H1 (cell line): ENCODE results near the gene SCNN1B.

Experiments used
- ASH2L ChIP-seq: fragments of 200-600, 300-600 bp; sonication (generic); IDR thresholded peaks from one replicate; pipeline ENCODE4 v1.7.1; 2017; ENCODE audit warnings: low read length
- BACH1 ChIP-seq: IDR thresholded peaks from 2 replicates; pipeline ENCODE4 v1.6.1; 2012; ENCODE audit warnings: low read length, improper control_type of control experiment
- CHD2 ChIP-seq: IDR thresholded peaks from 2 replicates; pipeline ENCODE4 v1.6.1; 2012; ENCODE audit warnings: low read length, improper control_type of control experiment
- CTBP2 ChIP-seq: IDR thresholded peaks from 2 replicates; pipeline ENCODE4 v1.7.0; 2011; ENCODE audit warnings: borderline replicate concordance, mild to moderate bottlenecking, moderate library complexity, mixed read lengths, low read length; ENCODE audit not compliant: insufficient read depth, insufficient read length
- CTCF ChIP-seq, 3 experiments: IDR thresholded peaks; 1 replicate in 2 of 3; 2 replicates in 1 of 3; pipeline versions ENCODE4 v1.5.1 to v1.6.1; 2011; ENCODE audit warnings: low read length in 3 of 3, mild to moderate bottlenecking in 3 of 3, inconsistent platforms in 2 of 3, low read depth in 1 of 3, moderate library complexity in 1 of 3; ENCODE audit not compliant: insufficient read depth in 1 of 3; ENCODE audit errors: control extremely low read depth in 1 of 3
- FOSL1 ChIP-seq: IDR thresholded peaks from 2 replicates; pipeline ENCODE4 v1.6.1; 2011; ENCODE audit warnings: mild to moderate bottlenecking, low read depth, low read length, moderate library complexity; ENCODE audit not compliant: insufficient read depth
- HDAC2 ChIP-seq, 2 experiments: fragments of 300-600 bp in 1 of 2; sonication (generic) in 1 of 2; IDR thresholded peaks; 2 replicates each; pipeline ENCODE4 v1.6.1; 2011 to 2012; ENCODE audit warnings: low read depth in 2 of 2, low read length in 2 of 2, mild to moderate bottlenecking in 2 of 2, moderate library complexity in 2 of 2, borderline replicate concordance in 1 of 2, inconsistent platforms in 1 of 2
- JUN ChIP-seq: IDR thresholded peaks from 2 replicates; pipeline ENCODE4 v1.6.1; 2011; ENCODE audit warnings: low read depth, mild to moderate bottlenecking, improper control_type of control experiment, low read length
- POLR2AphosphoS5 ChIP-seq: IDR thresholded peaks from 2 replicates; pipeline ENCODE4 v1.6.1; 2011; ENCODE audit warnings: low read depth, low read length
- RFX5 ChIP-seq: IDR thresholded peaks from 2 replicates; pipeline ENCODE4 v1.6.1; 2011; ENCODE audit warnings: low read depth, low read length, improper control_type of control experiment, borderline replicate concordance
- SIN3A ChIP-seq, 2 experiments: IDR thresholded peaks in 1 of 2; conservative IDR thresholded peaks in 1 of 2; 2 replicates each; pipeline ENCODE4 v1.6.1; 2011 to 2012; ENCODE audit warnings: low read length in 2 of 2, improper control_type of control experiment in 1 of 2, low read depth in 1 of 2, mild to moderate bottlenecking in 1 of 2
- SIX5 ChIP-seq: IDR thresholded peaks from 2 replicates; pipeline ENCODE4 v1.6.1; 2011; ENCODE audit warnings: mild to moderate bottlenecking, low read depth, low read length
- TAF1 ChIP-seq: IDR thresholded peaks from 2 replicates; pipeline ENCODE4 v1.6.1; 2011; ENCODE audit warnings: mild to moderate bottlenecking, low read depth, low read length

- TF ChIP-seq SIX5 (no peak), CTCF (IDR thresholded peaks at IDR 0.05; ENCODE audit: control extremely low read depth in 1 of 3, insufficient read depth in 1 of 3, low read depth in 1 of 3, low read length in 3 of 3) (no peak), FOSL1 (no peak), RFX5 (no peak), TAF1 (no peak), JUN (no peak), HDAC2 (IDR thresholded peaks at IDR 0.05; ENCODE audit: borderline replicate concordance in 1 of 2, low read depth in 2 of 2, low read length in 2 of 2) (no peak), BACH1 (no peak), CTBP2 (no peak), POLR2AphosphoS5 (no peak), SIN3A (conservative IDR thresholded peaks at IDR 0.05 in 1 of 2, IDR thresholded peaks at IDR 0.05 in 1 of 2; ENCODE audit: low read depth in 1 of 2, low read length in 2 of 2) (no peak), CHD2 (no peak), ASH2L (no peak)
These were observed 32.7 kb upstream of the SCNN1B start for GRCh38 chr16:23269248-23269953.
